CD1c-positive myeloid dendritic cell (primary cell): ENCODE results near the gene TTC7B.

Experiments used
- DNase-seq: peaks from one replicate; pipeline ENCODE4 v3.0.0-alpha.2; 2016; ENCODE audit errors: extremely low spot score

The TTC7B gene

DNA sequence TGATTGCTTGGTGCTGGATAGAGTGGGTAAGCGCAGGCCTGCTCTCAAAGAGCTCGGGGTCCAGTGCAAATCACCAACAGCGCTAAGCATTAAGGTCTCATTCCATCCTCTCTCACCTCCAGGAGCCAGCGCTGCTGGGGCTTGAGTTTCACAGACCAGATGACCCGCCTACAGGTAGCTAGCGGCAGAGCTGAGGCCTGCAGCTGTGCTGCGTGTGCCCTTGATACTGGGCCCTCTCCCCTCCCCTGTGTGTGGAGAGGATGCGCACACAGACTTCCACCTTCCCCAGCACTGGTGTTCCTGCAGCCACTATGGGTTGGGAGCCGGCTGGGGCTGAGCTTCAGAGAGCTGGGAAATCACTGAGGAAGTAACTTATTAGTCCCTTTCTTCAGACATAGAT is 269.5 kb downstream of the TTC7B start:
- no peak for DNase-seq

GRCh38 chr14:90545966-90546751 is 270.1 kb downstream of the TTC7B start:
- no peak for DNase-seq

DNA sequence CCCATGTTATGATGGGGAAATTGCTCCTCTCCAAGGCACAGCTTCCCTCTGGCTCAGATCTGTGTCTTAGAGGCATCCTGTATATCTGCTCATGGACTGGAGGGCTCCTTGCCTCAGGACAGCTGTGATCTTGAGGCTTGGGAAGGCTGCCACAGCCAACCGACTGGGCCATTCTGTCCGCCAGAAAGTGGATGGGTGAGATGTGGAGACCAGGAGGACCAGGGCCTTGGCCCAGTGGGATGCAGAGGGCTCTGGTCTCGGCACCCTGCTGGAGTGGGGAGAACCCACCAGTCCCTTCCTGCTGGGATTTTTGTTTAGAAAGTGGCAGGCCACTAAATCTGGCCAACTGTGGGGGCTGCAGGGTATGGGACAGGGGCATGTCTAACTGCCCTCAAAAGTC is 270.8 kb downstream of the TTC7B start:
- no peak for DNase-seq

- DNase-seq, result no peak
Observed at GRCh38 chr14:90544971-90545370, 271.3 kb downstream of the TTC7B start.

DNA sequence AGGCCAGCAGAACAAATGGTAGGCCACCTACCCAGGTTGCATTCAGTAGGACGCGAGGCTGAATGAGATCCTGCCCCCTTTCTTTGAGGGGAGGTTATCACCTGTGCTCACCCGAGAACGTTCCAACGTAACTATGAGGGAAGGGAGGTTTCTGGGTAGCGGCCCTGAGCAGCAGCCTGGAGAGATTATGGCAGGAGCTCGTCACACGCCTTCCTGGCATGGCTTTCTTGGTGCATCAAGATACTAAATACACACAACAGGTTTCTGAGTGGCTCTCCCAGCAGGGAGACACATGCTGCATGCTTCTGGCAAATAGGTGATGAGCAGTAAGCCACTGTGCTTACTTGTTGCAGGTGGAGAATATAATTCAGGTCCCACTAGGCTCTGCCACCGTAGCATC is 271.7 kb downstream of the TTC7B start:
- no peak for DNase-seq

DNA sequence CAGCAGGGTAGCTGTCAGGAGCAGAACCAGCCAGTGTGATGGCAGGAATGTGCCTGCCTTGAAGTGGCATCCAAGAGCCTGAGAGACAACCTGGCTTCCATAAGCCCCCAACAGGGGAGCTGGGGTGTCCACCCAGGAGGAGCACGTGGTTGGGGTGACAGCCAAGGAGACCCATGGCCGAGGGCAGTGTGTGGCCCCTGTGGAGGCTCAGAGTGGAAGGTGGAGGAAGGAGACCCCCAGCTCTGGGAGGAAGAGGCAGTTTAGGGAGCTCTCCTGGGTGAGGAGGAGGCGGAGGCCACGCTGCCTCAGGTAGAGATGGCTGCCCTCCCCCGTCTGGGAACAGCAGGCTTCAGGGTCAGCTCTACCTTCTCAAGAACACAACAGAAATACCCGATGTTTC is 272.4 kb downstream of the TTC7B start:
- DNase-seq, result no peak

DNA sequence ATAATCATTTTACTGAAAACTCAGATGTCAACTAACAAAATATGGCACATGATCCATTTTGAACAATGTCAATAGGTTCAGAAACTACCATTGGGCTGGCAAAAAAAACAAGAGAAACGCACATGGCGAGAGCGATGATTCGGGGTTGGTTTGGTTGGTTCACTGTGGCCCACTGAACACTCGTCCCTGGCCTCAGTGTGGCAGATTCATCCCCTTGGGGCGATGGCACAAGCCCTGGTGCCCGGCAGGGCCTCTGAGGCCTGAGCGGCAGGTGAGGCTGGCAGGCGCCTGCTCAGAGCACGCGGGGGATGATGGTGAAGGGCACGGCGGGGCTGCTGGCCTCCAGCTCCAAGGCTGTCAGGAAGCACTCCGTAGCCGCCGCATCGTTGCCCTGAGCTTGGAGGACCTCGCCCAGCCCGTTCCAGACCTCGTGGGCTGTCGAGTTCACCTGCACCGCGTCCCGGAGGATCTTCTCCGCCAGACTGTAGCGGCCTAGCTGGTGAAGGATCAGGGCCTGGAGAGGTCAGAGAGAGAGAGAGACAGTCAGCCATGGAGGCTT is 275.1 kb downstream of the TTC7B start:
- DNase-seq, result no peak

GRCh38 chr14:90540437-90540836 is 275.8 kb downstream of the TTC7B start:
- no peak for DNase-seq

DNA sequence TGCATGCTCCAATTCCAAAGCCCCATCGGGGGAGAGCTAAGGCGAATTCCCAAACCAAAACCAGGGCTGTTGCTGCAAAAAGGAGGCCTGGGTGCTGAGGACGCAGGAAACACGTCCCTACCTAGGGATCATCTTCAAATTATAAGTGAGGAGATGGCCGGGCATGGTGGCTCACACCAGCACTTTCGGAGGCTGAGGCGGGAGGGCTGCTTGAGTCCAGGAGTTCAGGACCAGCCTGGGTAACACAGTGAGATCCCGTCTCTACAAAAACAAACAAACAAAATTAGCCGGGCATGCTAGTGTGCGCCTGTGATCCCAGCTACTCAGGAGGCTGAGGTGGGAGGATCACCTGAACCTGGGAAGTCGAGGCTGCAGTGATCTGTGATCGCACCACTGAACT is 276.2 kb downstream of the TTC7B start:
- DNase-seq, result no peak

DNA sequence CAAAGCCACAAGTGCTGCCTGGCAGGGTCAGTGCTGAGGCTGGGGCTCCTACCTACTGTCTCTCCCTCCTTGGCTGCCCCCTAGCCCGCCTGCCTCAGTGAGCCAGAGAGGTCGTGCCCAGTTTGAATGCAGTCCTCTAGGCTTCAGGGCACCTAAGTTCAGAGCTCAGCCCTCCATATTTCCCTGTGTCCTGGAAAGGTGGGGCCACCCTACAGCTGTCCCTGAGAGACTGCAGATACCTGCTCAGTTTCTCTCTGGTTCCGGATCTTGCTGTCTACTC is 276.8 kb downstream of the TTC7B start:
- DNase-seq, result no peak

GRCh38 chr14:90538716-90539495 is 277.3 kb downstream of the TTC7B start:
- no peak for DNase-seq

DNA sequence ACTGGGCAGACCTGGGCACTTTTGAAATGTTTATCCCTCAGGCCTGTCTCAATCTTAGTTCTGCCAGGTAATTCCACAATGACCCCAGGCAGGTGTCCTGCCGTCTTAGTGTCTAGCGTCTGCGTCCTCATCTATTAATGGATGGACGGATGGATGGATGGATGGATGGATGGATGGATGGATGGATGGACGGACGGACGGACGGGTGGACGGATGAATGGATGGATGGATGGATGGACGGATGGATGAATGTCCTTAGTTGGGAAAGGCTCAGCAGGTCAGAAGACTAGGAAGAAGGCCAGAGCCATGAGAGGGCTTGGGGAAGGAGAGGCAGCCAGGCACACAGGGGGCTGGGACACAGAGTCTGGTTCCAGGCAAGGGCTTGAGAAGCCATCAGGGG is 278.1 kb downstream of the TTC7B start:
- no peak for DNase-seq

GRCh38 chr14:90536511-90537191 is 279.6 kb downstream of the TTC7B start:
- no peak for DNase-seq

DNA sequence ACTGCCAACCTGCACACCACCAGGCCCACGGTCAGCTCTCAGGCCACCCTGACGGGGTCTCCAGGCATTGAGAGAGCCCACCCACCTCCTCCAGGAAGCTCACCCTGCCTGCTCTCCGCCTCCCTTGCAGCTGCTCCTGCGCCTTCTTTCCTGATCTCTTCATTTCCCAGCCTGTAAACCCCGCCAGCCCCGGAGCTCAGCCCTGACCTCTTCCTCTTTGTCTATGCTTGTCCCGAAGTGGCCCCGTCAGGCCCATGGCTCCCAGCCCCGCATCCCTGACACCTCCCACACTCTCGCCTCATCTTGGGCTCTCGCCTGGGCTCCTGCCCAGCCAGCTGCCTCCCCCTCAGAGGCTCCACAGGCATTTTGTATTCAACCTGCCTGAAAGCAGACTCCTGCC is 280.1 kb downstream of the TTC7B start:
- DNase-seq, result peak; percentile 34

DNA sequence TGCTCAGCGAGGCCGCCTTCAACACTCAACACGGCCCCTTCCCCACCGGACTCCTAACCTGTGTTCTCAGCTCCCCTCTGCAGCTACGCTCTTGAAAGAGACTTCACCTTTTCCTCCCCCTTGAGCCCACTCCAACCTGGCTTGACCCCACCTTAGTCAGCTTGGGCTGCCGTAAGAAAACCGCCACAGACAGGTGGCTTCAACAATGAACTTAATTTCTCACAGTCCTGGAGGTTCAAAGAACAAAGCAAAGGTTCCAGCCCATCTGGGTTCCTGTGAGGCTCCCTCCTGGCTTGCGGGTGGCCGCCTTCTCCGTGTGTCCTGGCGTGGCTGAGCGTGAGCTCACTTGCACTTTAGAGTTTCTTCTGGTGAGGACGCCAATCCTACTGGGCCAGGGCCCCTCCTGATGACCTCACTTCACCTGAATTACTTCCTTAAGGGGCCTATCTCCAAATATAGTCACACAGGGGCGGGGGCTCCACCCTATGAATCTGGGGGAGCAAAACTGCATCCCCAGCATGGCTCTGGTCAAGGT is 280.6 kb downstream of the TTC7B start:
- no peak for DNase-seq

DNA sequence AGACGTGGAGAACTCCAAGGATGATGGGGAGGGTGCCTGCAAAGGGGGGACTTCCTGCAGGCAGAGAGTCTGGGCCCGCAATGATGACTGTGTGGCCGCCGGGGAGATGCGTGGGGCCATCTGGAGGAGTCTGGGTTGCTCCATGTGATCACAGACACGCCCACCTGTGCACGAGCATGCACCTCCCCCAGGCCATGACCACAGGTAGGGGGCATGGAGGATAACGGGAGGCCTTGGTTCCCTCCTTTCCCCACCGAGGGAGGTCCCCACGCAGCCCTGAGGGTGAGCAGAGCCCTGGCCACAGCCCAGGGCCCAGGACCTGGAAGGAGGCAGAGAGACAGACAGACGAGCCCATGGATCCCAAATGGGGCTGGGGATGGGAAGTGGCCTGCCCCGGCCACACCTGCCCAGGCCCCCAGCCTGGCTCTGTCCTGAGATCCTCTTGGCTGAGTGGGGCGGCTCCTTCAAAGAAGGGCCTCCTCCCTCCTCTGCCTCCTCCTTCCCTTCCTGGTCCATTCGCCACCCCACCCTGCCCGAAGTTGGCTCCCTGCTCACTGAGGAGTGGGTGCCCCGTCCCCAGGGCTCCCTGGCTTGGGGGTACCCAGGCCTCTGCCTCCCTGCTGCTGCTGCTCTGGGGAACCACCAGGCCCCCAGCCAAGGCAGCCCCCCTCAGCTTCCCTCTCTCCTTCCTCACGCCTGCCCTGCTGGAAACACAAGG is 281.2 kb downstream of the TTC7B start:
- DNase-seq, result no peak

GRCh38 chr14:90534091-90534837 is 282.0 kb downstream of the TTC7B start:
- peak; percentile 74 for DNase-seq

DNA sequence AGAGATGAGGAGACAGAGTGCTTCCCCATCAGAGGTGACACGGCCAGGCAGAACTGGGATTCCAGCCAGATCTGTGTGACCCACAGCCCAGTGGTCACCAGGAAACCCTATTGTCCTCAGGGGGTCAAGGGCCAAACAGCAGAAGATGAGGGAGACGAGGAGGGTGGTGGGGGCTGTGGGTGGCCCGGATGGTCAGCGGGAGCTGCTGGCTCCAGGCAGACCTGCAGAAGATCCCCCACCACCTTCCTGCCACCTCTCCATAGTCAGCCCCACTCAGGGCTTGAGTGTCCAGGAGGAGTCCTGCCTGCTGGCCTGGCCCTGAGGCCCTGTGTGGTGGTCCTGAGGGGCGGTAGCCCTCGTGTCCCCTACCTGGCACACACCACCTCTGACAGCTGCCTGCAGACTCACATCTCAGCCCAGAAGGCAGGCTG is 282.6 kb downstream of the TTC7B start:
- peak; percentile 66 for DNase-seq

DNA sequence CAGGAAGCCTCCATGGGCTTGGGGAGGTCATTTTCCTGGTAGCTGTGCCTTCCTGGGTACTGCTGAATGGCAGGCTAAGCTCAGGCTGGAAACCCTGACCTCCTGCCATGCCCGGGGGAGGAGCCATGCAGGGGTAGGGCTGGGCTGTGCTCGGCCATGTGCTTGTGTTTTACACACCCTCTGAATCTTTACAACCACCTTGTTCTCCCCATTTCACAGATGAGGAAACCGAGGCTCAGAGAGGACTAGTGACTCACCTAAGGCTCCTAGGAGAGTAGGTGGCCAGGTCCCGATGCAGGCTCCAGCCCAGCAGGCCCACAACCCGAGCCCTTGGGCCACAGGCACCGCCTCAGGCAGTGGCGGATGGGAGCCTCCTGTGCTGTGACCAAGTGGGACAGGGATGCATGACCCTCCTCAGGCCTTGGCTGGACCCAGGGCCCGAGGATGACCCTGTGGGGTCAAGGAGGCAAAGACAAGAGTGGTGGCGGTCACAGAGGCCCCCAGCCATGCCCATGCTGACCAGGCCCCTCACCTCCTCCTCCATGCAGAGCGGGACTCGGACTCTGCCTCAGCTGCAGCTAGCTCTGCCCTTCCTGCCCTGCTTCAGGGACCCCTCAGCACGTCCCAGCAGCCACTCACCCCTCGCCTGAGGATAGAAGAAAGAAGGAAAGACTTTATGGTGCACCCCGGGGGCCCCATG is 283.3 kb downstream of the TTC7B start:
- DNase-seq, result no peak

GRCh38 chr14:90531497-90531896 is 284.7 kb downstream of the TTC7B start:
- DNase-seq, result no peak
